ENCODE data around the gene APOH.

APOH gene

GRCh38 chr17:66229783-66230538 is 746 bp upstream of the APOH start:
- Mint-ChIP-seq H3K36me3 (ENCODE audit: insufficient read depth) (no peaks in the 10 kb centered on the region), H3K4me3 (no peak overlapping the region), H3K4me1 (peaks cover 5% of the 10 kb centered on the region), H3K27ac (ENCODE audit: low read depth) (no peak overlapping the region), H3K9me3 (no peaks in the 10 kb centered on the region), H3K27me3 (peaks cover 25% of the 10 kb centered on the region)
- no peak for DNase-seq (ENCODE audit: low spot score in 2 of 2)
- no peak for ATAC-seq (replicated peaks; ENCODE audit: extremely low read depth, poor library complexity, severe bottlenecking)

DNA sequence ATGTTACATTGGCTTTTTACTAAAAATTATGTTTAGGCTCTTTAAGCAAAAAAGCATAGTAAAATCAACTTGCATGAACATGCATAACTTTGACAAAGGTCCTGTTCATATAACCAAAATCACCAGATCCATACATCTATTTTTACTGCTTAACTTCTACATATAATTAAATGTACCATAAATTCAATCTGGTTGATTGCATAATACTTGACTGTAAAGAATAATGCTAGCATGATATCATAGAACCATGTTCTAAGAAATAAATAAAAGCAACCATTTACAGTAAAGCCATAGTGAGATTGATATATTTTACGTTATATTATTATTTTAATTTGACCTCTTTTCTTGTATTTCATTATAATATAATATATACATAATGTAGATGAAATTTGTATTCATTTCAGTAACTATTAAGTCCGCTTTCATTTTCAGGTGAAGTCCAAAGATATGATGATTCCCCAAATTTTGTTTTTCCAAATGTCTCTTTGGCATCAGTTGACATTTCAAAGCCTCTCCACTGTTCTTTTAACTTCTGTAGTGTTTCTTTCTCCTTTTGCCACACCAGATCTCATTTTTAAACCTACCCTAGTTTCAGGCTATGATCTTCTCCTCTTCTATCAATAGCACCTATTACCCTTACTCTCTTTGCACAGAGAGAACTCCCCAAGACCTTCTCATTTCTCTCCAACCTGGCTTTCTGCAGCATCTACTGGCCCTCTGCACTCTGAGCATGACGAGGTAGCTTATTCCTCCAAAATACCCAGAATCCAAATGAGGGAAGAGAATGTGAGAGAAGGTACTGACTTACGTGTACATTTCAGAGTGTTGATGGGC is 1.8 kb downstream of the APOH start:
- Mint-ChIP-seq H3K27me3 (peaks cover 48% of the 10 kb centered on the region), H3K9me3 (no peaks in the 10 kb centered on the region), H3K27ac (ENCODE audit: low read depth) (no peak overlapping the region), H3K4me1 (no peaks in the 10 kb centered on the region), H3K4me3 (no peak overlapping the region), H3K36me3 (ENCODE audit: insufficient read depth) (no peaks in the 10 kb centered on the region)
- no peak for DNase-seq (ENCODE audit: low spot score in 2 of 2)
- no peak for ATAC-seq (replicated peaks; ENCODE audit: extremely low read depth, poor library complexity, severe bottlenecking)

- ATAC-seq (replicated peaks; ENCODE audit: extremely low read depth, poor library complexity, severe bottlenecking) (no peak), DNase-seq (ENCODE audit: low spot score in 2 of 2) (no peak)
- Mint-ChIP-seq H3K36me3 (ENCODE audit: insufficient read depth) (no peaks in the 10 kb centered on the region), H3K9me3 (no peaks in the 10 kb centered on the region), H3K27ac (ENCODE audit: low read depth) (no peak overlapping the region), H3K4me3 (no peak overlapping the region), H3K4me1 (no peaks in the 10 kb centered on the region), H3K27me3 (peaks cover 56% of the 10 kb centered on the region)
Measured at GRCh38 chr17:66222798-66223350, 6.3 kb downstream of the APOH start.

DNA sequence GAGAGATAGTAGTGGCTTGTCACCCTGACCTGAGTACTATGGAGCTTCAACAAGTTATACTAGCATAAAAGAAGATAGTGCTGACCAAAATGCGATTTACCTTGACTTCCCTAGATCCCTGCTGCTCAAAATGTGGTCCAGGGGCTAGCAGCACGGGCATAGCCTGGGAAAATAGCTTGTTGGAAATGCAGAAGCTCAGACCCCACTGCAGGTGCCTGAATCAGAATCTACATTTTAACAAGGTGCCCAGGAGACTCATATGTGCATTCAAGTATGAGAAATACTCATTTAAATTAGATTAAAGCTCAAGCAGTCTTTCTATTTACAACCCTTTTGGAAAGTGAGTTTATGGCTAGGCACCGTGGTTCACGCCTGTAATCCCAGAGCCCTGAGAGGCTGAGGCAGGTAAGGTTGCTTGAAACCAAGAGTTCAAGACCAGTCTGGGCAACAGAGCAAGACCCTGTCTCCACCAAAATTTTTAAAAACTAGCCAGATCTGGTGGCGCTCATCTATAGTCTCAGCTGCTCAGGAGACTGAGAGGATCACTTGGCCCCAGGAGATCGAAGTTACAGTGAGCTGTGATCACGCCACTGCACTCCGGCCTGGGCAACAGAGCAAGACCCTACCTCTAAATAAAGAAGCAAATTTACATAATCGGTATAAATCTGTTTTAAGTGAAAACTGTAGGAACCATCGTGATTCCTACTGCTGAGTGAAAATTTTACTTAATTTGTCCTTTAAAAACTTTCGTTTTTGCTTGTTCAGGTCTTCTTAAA is 7.3 kb downstream of the APOH start:
- DNase-seq (ENCODE audit: low spot score in 2 of 2) (no peak), ATAC-seq (replicated peaks; ENCODE audit: extremely low read depth, poor library complexity, severe bottlenecking) (no peak)
- Mint-ChIP-seq H3K27me3 (peaks cover 65% of the 10 kb centered on the region), H3K4me3 (no peak overlapping the region), H3K27ac (ENCODE audit: low read depth) (no peak overlapping the region), H3K36me3 (ENCODE audit: insufficient read depth) (no peaks in the 10 kb centered on the region), H3K9me3 (no peaks in the 10 kb centered on the region), H3K4me1 (no peaks in the 10 kb centered on the region)

DNA sequence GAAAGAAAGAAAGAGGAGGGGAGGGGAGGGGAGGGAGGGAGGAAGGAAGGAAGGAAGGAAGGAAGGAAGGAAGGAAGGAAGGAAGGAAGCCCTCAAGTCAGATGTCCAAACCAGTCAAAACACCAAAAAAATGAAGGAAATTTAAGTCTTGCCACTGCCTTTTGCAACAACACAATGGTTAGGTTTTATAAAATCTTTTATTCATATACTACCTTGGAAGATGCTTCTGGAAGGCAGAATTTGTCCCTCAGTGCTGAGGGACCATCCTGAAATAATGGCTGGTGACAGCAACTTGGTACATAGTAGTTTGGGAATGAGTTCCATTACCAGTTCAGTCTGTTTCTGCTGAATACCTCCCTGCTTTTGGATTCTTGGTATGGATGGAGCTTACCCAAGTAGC is 7.9 kb downstream of the APOH start:
- no peak overlapping the region for H3K4me3 Mint-ChIP-seq
- H3K9me3 Mint-ChIP-seq = no peaks in the 10 kb centered on the region
- H3K27ac Mint-ChIP-seq (ENCODE audit: low read depth) = no peak overlapping the region
- H3K36me3 Mint-ChIP-seq (ENCODE audit: insufficient read depth) = no peaks in the 10 kb centered on the region
- no peak for ATAC-seq (replicated peaks; ENCODE audit: extremely low read depth, poor library complexity, severe bottlenecking)
- DNase-seq (ENCODE audit: low spot score in 2 of 2) = no peak
- H3K27me3 Mint-ChIP-seq = peaks cover 71% of the 10 kb centered on the region
- no peaks in the 10 kb centered on the region for H3K4me1 Mint-ChIP-seq

DNA sequence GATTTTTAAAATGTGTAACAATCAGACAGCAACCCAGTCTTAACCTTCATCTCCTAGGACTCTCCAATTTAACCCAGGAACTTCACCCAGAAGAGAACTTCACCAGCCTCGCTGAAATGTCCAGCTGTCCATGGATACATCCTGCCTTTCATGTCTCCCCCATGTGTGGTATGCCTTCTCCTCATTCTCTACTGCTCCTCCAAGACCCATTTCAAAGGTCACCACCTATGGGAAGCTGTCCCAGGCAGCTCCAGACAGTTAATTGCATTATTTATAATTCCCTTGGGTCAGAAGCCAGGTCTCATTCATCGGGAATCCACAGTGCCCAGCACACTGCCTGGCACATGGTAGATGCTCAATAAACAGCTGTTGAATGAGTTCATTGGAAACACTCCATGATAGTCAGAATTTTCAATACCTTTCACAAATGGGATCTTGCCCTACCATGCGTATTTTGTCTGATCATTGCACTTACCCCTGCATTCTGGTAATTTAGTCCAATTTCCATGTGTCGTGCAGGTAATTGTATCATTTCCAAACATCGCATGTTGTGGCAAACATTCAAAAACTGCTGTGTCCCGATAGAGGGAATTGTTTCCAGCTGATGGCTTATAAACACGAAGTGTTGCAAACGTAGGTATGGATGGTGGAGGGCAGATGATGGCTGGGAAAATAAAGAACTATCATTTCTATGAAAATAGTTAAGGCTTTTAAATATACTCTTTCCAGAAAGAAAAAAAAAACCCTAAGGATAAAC is 9.0 kb downstream of the APOH start:
- H3K9me3 Mint-ChIP-seq = no peaks in the 10 kb centered on the region
- H3K4me1 Mint-ChIP-seq = no peaks in the 10 kb centered on the region
- H3K27me3 Mint-ChIP-seq = peaks cover 78% of the 10 kb centered on the region
- H3K27ac Mint-ChIP-seq (ENCODE audit: low read depth) = no peak overlapping the region
- no peak overlapping the region for H3K4me3 Mint-ChIP-seq
- no peaks in the 10 kb centered on the region for H3K36me3 Mint-ChIP-seq (ENCODE audit: insufficient read depth)
- ATAC-seq (replicated peaks; ENCODE audit: extremely low read depth, poor library complexity, severe bottlenecking) (no peak), DNase-seq (ENCODE audit: low spot score in 2 of 2) (no peak)

DNA sequence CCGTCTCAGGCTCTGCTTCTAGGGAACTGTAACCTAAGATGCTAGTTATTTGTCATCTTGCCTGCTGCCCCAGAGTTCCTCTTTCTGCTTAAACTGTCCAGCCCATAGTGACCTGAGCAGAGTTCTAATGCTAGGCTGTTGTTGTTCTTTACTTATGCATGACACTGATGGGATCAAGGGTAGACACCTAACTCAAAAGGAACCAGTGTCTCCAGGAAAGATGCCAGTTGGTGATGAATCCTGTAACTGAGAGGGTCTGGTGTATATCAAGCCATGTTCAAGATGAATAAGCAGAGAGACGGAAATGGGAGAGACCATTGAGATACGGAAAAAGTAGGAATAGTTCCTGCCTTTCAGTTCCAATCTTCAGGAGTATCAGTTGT is 13.7 kb downstream of the APOH start:
- no peak overlapping the region for H3K4me3 Mint-ChIP-seq
- H3K9me3 Mint-ChIP-seq = no peaks in the 10 kb centered on the region
- H3K27ac Mint-ChIP-seq (ENCODE audit: low read depth) = no peak overlapping the region
- no peaks in the 10 kb centered on the region for H3K4me1 Mint-ChIP-seq
- DNase-seq (ENCODE audit: low spot score in 2 of 2) = no peak
- H3K27me3 Mint-ChIP-seq = peaks cover 91% of the 10 kb centered on the region
- no peaks in the 10 kb centered on the region for H3K36me3 Mint-ChIP-seq (ENCODE audit: insufficient read depth)
- ATAC-seq (replicated peaks; ENCODE audit: extremely low read depth, poor library complexity, severe bottlenecking) = no peak

DNA sequence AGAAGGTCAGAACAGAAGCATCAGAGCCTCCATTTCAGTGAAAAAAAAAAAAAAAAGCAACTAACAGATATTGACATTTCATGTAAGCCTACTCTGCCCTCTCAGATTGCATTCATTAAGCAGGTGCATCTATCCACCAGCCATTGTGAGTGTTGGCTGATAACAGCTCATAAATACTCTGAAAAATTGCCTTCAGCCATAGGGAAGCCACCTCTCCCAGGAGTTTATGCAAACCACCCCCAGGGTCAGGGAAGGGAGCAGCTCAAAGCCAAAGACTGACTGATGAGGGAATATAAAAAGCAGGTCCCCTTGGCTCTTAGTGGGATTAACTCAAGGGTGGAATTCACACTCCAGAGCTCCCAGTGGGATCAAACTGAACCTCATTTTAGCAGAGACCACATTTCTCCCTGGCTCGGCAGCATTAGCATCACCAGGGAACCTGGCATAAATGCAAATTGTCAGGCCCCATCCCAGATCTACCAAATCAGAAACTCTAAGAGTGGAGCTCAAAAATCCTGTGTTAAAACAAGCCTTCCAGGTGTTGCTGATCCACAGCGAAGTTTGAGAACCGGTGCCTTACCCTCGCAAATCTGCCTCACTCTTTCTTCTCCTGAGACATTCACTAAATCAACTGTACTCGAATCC is 14.2 kb downstream of the APOH start:
- DNase-seq (ENCODE audit: low spot score in 2 of 2) (no peak), ATAC-seq (replicated peaks; ENCODE audit: extremely low read depth, poor library complexity, severe bottlenecking) (no peak)
- H3K27me3 Mint-ChIP-seq = peaks cover 91% of the 10 kb centered on the region
- H3K4me1 Mint-ChIP-seq = no peaks in the 10 kb centered on the region
- no peaks in the 10 kb centered on the region for H3K9me3 Mint-ChIP-seq
- H3K27ac Mint-ChIP-seq (ENCODE audit: low read depth) = no peak overlapping the region
- no peaks in the 10 kb centered on the region for H3K36me3 Mint-ChIP-seq (ENCODE audit: insufficient read depth)
- no peak overlapping the region for H3K4me3 Mint-ChIP-seq

DNA sequence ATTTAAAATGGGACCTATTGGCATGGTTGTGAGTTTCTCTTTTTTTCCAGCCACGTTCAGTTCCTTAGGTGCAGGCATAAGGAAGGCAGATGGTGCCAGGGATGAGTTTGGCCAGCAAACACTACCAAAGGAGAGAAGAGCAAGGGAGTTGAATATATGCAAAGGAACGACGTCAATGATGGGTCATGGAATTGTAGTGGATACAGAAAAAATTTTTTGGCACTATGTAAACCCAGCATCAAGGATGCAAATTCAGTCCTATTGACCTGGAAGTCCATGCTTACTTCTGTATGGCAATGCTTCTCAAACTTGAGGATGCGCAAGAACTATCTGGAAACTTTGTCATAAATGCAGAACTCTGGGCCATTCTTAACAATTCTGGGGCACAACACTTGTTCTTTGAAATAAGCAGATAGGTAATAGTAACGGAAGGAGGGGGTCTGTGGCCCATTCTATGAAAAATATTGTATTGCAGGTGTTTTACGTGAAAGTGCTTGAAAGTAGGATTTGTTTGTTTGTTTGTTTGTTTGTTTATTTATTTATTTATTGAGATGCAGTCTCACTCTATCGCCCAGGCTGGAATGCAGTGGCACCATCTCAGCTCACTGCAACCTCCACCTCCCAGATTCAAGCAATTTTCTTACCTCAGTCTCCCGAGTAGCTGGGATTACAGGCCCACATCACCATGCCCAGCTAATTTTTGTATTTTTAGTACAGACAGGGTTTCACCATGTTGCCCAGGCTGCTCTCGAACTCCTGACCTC is 18.0 kb downstream of the APOH start:
- Mint-ChIP-seq H3K4me1 (no peaks in the 10 kb centered on the region), H3K27ac (ENCODE audit: low read depth) (no peak overlapping the region), H3K36me3 (ENCODE audit: insufficient read depth) (no peaks in the 10 kb centered on the region), H3K4me3 (no peak overlapping the region), H3K9me3 (no peaks in the 10 kb centered on the region), H3K27me3 (peaks cover 62% of the 10 kb centered on the region)
- ATAC-seq (replicated peaks; ENCODE audit: extremely low read depth, poor library complexity, severe bottlenecking) = no peak
- no peak for DNase-seq (ENCODE audit: low spot score in 2 of 2)

GRCh38 chr17:66210208-66210574 is 19.0 kb downstream of the APOH start:
- ATAC-seq (replicated peaks; ENCODE audit: extremely low read depth, poor library complexity, severe bottlenecking) = no peak
- H3K27me3 Mint-ChIP-seq = peaks cover 51% of the 10 kb centered on the region

GRCh38 chr17:66207936-66208335 is 21.3 kb downstream of the APOH start:
- no peaks in the 10 kb centered on the region for H3K36me3 Mint-ChIP-seq (ENCODE audit: insufficient read depth)
- no peak overlapping the region for H3K27ac Mint-ChIP-seq (ENCODE audit: low read depth)
- H3K27me3 Mint-ChIP-seq = peaks cover 32% of the 10 kb centered on the region
- ATAC-seq (replicated peaks; ENCODE audit: extremely low read depth, poor library complexity, severe bottlenecking) = no peak
- no peak for DNase-seq (ENCODE audit: low spot score in 2 of 2)
- H3K4me3 Mint-ChIP-seq = no peak overlapping the region
- no peaks in the 10 kb centered on the region for H3K4me1 Mint-ChIP-seq
- H3K9me3 Mint-ChIP-seq = no peaks in the 10 kb centered on the region

More at GRCh38 chr17:66210208-66210574, 19.0 kb downstream of the APOH start:
- H3K36me3 Mint-ChIP-seq (ENCODE audit: insufficient read depth) = no peaks in the 10 kb centered on the region
- H3K9me3 Mint-ChIP-seq = no peaks in the 10 kb centered on the region
- no peak overlapping the region for H3K27ac Mint-ChIP-seq (ENCODE audit: low read depth)
- H3K4me3 Mint-ChIP-seq = no peak overlapping the region
- no peaks in the 10 kb centered on the region for H3K4me1 Mint-ChIP-seq
- DNase-seq (ENCODE audit: low spot score in 2 of 2) = no peak
